Measurements from ENCODE around the gene POLR3K.
A peak's percentile ranks its signal among the peaks of the same experiment; 100 is the strongest.

Gene POLR3K

DNA sequence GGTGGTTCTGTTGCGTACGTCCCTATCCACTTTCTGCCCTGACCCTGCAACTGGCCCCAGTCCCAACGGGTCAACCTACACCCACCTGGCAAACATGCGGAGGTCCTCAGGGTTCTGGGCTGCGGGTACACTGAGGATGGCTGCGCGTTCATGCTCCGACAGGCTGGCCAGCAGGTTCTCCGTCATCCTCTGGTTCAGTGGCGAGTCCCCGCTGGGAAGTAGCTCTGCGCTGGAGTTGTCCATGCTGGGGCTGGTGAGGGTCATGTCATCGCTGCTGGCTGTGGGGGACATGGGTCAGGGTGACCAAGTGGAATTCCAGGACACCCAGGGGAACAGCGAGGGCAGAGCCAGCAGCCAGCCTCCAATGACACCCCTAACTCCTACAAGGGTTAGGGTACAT is 35.2 kb upstream of the POLR3K start:
- TF ChIP-seq, protein P1, sequence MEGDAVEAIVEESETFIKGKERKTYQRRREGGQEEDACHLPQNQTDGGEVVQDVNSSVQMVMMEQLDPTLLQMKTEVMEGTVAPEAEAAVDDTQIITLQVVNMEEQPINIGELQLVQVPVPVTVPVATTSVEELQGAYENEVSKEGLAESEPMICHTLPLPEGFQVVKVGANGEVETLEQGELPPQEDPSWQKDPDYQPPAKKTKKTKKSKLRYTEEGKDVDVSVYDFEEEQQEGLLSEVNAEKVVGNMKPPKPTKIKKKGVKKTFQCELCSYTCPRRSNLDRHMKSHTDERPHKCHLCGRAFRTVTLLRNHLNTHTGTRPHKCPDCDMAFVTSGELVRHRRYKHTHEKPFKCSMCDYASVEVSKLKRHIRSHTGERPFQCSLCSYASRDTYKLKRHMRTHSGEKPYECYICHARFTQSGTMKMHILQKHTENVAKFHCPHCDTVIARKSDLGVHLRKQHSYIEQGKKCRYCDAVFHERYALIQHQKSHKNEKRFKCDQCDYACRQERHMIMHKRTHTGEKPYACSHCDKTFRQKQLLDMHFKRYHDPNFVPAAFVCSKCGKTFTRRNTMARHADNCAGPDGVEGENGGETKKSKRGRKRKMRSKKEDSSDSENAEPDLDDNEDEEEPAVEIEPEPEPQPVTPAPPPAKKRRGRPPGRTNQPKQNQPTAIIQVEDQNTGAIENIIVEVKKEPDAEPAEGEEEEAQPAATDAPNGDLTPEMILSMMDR (IDR thresholded peaks at IDR 0.05; ENCODE audit: low read depth, low read length), result no peak
- Histone ChIP-seq H3K9me3 (ENCODE audit: severe bottlenecking) (no peaks in the 10 kb centered on the region), H3K4me3 (ENCODE audit: low read depth, low read length) (no peak overlapping the region), H3K36me3 (peaks cover 55% of the 10 kb centered on the region), H3K27ac (no peak overlapping the region), H3K27me3 (ENCODE audit: insufficient read depth, low read depth, severe bottlenecking) (no peaks in the 10 kb centered on the region)
- DNase-seq, result no peak

GRCh38 chr16:86483-86952 is 33.1 kb upstream of the POLR3K start:
- DNase-seq, result peak; percentile 57
- H3K4me3 ChIP-seq (ENCODE audit: low read depth, low read length), result no peak overlapping the region
- no peaks in the 10 kb centered on the region for H3K9me3 ChIP-seq (ENCODE audit: severe bottlenecking)
- H3K27ac ChIP-seq, result no peak overlapping the region
- TF ChIP-seq, protein P1 (IDR thresholded peaks at IDR 0.05; ENCODE audit: low read depth, low read length), result no peak
- peaks cover 41% of the 10 kb centered on the region for H3K36me3 ChIP-seq
- H3K27me3 ChIP-seq (ENCODE audit: insufficient read depth, low read depth, severe bottlenecking), result no peaks in the 10 kb centered on the region

DNA sequence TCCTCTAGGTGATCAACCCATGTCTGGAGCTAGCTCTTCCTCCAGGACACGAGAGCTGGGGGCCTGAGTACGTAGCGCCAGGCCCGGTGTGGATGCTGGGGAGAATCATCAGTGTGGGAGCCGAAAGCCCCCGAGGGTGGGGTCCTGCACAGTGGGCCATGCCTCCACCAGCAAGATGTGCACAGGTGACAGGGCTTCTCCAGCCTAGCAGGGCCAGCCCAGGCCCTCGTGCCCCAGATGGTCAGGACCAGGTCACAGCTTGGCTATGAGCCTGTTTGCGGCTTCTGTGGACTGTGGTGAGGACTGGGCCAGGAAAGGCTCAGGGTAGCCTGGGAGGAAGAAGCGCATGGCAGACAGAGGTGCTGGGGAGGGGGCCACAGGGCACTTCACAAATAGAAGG is 32.5 kb upstream of the POLR3K start:
- Histone ChIP-seq H3K27ac (no peak overlapping the region), H3K9me3 (ENCODE audit: severe bottlenecking) (no peaks in the 10 kb centered on the region), H3K27me3 (ENCODE audit: insufficient read depth, low read depth, severe bottlenecking) (no peaks in the 10 kb centered on the region), H3K36me3 (peaks cover 41% of the 10 kb centered on the region), H3K4me3 (ENCODE audit: low read depth, low read length) (no peak overlapping the region)
- TF ChIP-seq, protein P1 (IDR thresholded peaks at IDR 0.05; ENCODE audit: low read depth, low read length), result no peak
- DNase-seq, result no peak

GRCh38 chr16:85407-85782 is 32.0 kb upstream of the POLR3K start:
- Histone ChIP-seq H3K36me3 (peaks cover 41% of the 10 kb centered on the region), H3K27me3 (ENCODE audit: insufficient read depth, low read depth, severe bottlenecking) (no peaks in the 10 kb centered on the region), H3K4me3 (ENCODE audit: low read depth, low read length) (no peak overlapping the region), H3K27ac (no peak overlapping the region), H3K9me3 (ENCODE audit: severe bottlenecking) (no peaks in the 10 kb centered on the region)
- DNase-seq, result no peak
- TF ChIP-seq, protein P1 (IDR thresholded peaks at IDR 0.05; ENCODE audit: low read depth, low read length), result no peak

DNA sequence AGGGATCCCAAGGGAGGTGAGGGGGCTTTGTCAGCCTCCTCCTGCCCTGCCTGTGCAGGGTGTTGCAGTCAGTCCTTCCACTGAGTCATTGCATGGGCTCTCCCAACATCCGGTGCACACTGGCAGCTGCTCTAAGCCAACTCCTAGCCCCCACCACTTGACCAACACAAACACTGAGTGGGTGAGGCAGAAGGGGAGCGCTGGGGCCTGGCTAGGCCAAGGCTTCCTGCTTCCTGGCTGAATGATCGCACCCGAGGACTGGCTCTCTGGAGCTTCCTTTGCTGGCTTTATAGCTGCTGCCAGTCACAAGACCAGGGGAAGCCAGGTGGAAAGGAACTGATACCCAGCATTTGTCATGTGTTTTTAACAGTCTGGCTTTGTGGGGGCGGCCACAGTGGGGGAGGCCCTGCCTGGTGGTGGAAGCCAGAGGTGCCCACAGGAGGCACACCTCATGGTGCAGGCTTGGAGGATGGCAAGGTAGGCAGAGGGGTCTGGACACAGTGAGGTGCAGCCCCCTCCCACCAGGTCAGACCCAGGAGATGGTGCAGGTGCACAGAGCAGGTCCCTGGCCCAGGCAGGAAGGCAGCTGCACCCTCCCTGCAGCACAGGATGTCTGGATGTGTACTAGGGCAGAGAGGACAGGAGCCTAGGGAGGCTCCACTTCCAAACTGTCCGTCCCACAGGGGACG is 31.5 kb upstream of the POLR3K start:
- DNase-seq, result no peak
- H3K27me3 ChIP-seq (ENCODE audit: insufficient read depth, low read depth, severe bottlenecking), result no peaks in the 10 kb centered on the region
- no peaks in the 10 kb centered on the region for H3K9me3 ChIP-seq (ENCODE audit: severe bottlenecking)
- H3K27ac ChIP-seq, result no peak overlapping the region
- H3K4me3 ChIP-seq (ENCODE audit: low read depth, low read length), result no peak overlapping the region
- TF ChIP-seq, protein P1 (IDR thresholded peaks at IDR 0.05; ENCODE audit: low read depth, low read length), result no peak
- H3K36me3 ChIP-seq, result peaks cover 41% of the 10 kb centered on the region

All from WERI-Rb-1 (cell line).